Small intestine (tissue), 7 donors: ENCODE data around the gene CRELD2. TPM values are rescaled to one million over a fixed set of nuclear protein-coding genes. Genes with fewer than 3 reads are reported as not detected.
A peak's percentile ranks its signal among the peaks of the same experiment; 100 is the strongest.

ENCODE experiments used
- DNase-seq, 2 donors: peaks; one replicate each; pipeline versions ENCODE4 v3.0.0 to v3.0.0-alpha.2; 2013
- FAIRE-seq: peaks from 2 replicates; lab custom pipeline; 2012; peaks lifted over from hg19 to GRCh38; lab: Jason Lieb, UNC
- H3K27ac ChIP-seq, 3 donors: one replicate each; pipeline ENCODE4 v1.5.1; 2013; ENCODE audit warnings: low read length in 2 of 3, mild to moderate bottlenecking in 2 of 3, control low read depth in 1 of 3, inconsistent platforms in 1 of 3, low read depth in 1 of 3, moderate library complexity in 1 of 3
- H3K27me3 ChIP-seq, 3 donors: one replicate each; pipeline ENCODE4 v1.6.1; 2013; ENCODE audit warnings: low read length in 3 of 3, inconsistent platforms in 1 of 3; ENCODE audit not compliant: control insufficient read depth in 3 of 3, insufficient read depth in 3 of 3
- H3K36me3 ChIP-seq, 3 donors: one replicate each; pipeline ENCODE4 v1.6.1; 2013; ENCODE audit warnings: low read length in 3 of 3, inconsistent platforms in 1 of 3, low read depth in 1 of 3, mild to moderate bottlenecking in 1 of 3, moderate library complexity in 1 of 3; ENCODE audit not compliant: control insufficient read depth in 3 of 3, insufficient read depth in 2 of 3
- H3K4me1 ChIP-seq, 3 donors: one replicate each; pipeline ENCODE4 v1.6.1; 2013; ENCODE audit warnings: low read length in 2 of 3, inconsistent platforms in 1 of 3, low read depth in 1 of 3, mild to moderate bottlenecking in 1 of 3, moderate library complexity in 1 of 3; ENCODE audit not compliant: control insufficient read depth in 3 of 3, insufficient read depth in 2 of 3
- H3K4me3 ChIP-seq, 3 donors: one replicate each; pipeline ENCODE4 v1.5.1; 2013; ENCODE audit warnings: low read length in 3 of 3, control low read depth in 1 of 3, inconsistent platforms in 1 of 3, low read depth in 1 of 3, mild to moderate bottlenecking in 1 of 3, moderate library complexity in 1 of 3
- H3K9me3 ChIP-seq, 2 donors: one replicate each; pipeline ENCODE4 v1.6.1; 2013; ENCODE audit warnings: low read depth in 1 of 2, low read length in 1 of 2; ENCODE audit not compliant: control insufficient read depth in 2 of 2, insufficient read depth in 1 of 2
- WGBS, 3 donors: extraction: QIAGEN DNeasy Blood & Tissue Kit; methylation state at CpG; one replicate each; pipeline ENCODE4 v1.1.7; 2013; 5-methylcytosine and 5-hydroxymethylcytosine counted together
- polyA plus RNA-seq, 4 donors: library from polyadenylated mRNA; stranded (reverse) in 3 of 4; unstranded in 1 of 4; fragments of 200-250 nt in 3 of 4; fragments of 120-200 nt in 1 of 4; gene quantifications; one replicate each; pipeline versions ENCODE4 v1.2.1 to v1.2.3, GENCODE V29; 2013
- donor health status: healthy with polysubstance abuse.
- donor health status: control.
- donor health status: control.
- donor health status: Bipolar disorder and iron deficiency.
- donor health status: healthy.

The CRELD2 gene
- polyA plus RNA-seq, 4 donors: 11.9 to 107 (median 21.8) TPM

DNA sequence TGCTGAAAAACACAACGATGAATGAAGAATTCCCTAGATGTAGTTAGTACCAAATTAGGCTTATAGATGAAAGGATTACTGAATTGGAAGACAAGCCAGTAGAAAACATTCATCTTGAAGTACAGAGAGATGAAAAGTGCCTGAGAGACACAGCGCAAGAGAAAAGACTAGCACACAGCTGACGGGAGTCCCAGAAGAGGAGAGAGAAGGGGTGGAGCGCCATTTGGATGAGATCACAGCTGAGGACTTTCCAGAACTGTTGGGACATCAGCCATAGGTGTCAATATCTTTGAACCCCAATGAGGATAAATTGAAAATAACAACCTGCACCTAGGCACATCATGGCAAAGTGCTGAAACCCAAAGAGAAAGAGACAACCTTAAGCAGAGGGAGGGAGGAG is 25.4 kb upstream of the CRELD2 start:
- Histone ChIP-seq H3K9me3 (peaks cover 0 to 39% of the 10 kb centered on the region in 2 donors), H3K27ac (no peak overlapping the region), H3K27me3 (no peaks in the 10 kb centered on the region), H3K4me3 (no peak overlapping the region), H3K36me3 (peaks cover 0 to 20% (median 6%) of the 10 kb centered on the region in 3 donors), H3K4me1 (no peaks in the 10 kb centered on the region)
- FAIRE-seq: no peak
- WGBS, 3 donors: 94 to 98% (median 96%) methylated on average over 4 of the region's 4 CpGs
- DNase-seq: no peak

- 90 to 94% (median 94%) methylated on average over 8 of the region's 8 CpGs for WGBS, 3 donors
- no peak overlapping the region for H3K27ac ChIP-seq
- peaks cover 0 to 13% (median 2%) of the 10 kb centered on the region in 3 donors for H3K36me3 ChIP-seq
- FAIRE-seq (no peak), DNase-seq (no peak)
- H3K4me1 ChIP-seq: no peaks in the 10 kb centered on the region
- peaks cover 0 to 28% of the 10 kb centered on the region in 2 donors for H3K9me3 ChIP-seq
- no peak overlapping the region for H3K4me3 ChIP-seq
- no peaks in the 10 kb centered on the region for H3K27me3 ChIP-seq
Observed at GRCh38 chr22:49894322-49895054, 23.9 kb upstream of the CRELD2 start.

GRCh38 chr22:49896201-49896600 is 22.2 kb upstream of the CRELD2 start:
- Histone ChIP-seq H3K9me3 (peaks cover 0 to 11% of the 10 kb centered on the region in 2 donors), H3K27me3 (no peaks in the 10 kb centered on the region), H3K27ac (no peak overlapping the region), H3K4me1 (no peaks in the 10 kb centered on the region), H3K4me3 (no peak overlapping the region), H3K36me3 (peaks cover 0 to 24% (median 2%) of the 10 kb centered on the region in 3 donors)
- FAIRE-seq (no peak), DNase-seq (no peak)
- 92 to 95% (median 95%) methylated on average over 5 of the region's 5 CpGs for WGBS, 3 donors

GRCh38 chr22:49897015-49897684 is 21.3 kb upstream of the CRELD2 start:
- Histone ChIP-seq H3K4me3 (no peak overlapping the region), H3K27me3 (no peaks in the 10 kb centered on the region), H3K9me3 (peaks cover 0 to 11% of the 10 kb centered on the region in 2 donors), H3K27ac (no peak overlapping the region), H3K4me1 (no peaks in the 10 kb centered on the region), H3K36me3 (peaks cover 0 to 29% (median 2%) of the 10 kb centered on the region in 3 donors)
- 92 to 96% (median 96%) methylated on average over 8 of the region's 8 CpGs for WGBS, 3 donors
- no peak for FAIRE-seq
- DNase-seq: no peak

- peaks cover 4 to 40% (median 5%) of the 10 kb centered on the region in 3 donors for H3K36me3 ChIP-seq
- no peak for DNase-seq
- FAIRE-seq: no peak
Observed at GRCh38 chr22:49899530-49899929, 18.9 kb upstream of the CRELD2 start.

GRCh38 chr22:49900441-49901230 is 17.8 kb upstream of the CRELD2 start:
- FAIRE-seq (no peak), DNase-seq (peak in 1 of 2 donors; percentile 6)
- no peaks in the 10 kb centered on the region for H3K27me3 ChIP-seq
- 87 to 91% (median 89%) methylated on average over 30 of the region's 30 CpGs for WGBS, 3 donors
- H3K27ac ChIP-seq: no peak overlapping the region
- no peak overlapping the region for H3K4me3 ChIP-seq
- peaks cover 4 to 48% (median 5%) of the 10 kb centered on the region in 3 donors for H3K36me3 ChIP-seq
- no peaks in the 10 kb centered on the region for H3K9me3 ChIP-seq
- no peaks in the 10 kb centered on the region for H3K4me1 ChIP-seq

More at GRCh38 chr22:49899530-49899929, 18.9 kb upstream of the CRELD2 start:
- Histone ChIP-seq H3K9me3 (peaks cover 0 to 4% of the 10 kb centered on the region in 2 donors), H3K4me1 (no peaks in the 10 kb centered on the region), H3K4me3 (no peak overlapping the region), H3K27me3 (no peaks in the 10 kb centered on the region), H3K27ac (no peak overlapping the region)
- 83 to 90% (median 83%) methylated on average over 6 of the region's 6 CpGs for WGBS, 3 donors

DNA sequence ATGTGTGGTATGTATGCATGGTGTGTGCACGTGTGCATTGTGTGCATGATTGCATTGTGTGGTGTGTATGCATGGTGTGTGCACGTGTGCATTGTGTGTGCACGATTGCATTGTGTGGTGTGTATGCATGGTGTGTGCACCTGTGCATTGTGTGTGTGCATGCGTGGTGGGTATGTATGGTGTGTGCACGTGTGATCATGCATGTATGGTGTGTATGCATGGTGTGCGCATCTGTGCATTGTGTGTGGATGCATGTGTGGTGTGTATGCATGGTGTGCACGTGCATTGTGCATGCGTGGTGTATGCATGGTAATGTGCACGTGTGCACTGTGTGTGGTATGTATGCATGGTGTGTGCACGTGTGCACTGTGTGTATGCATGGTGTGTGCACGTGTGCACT is 17.0 kb upstream of the CRELD2 start:
- Histone ChIP-seq H3K4me3 (no peak overlapping the region), H3K9me3 (no peaks in the 10 kb centered on the region), H3K36me3 (peaks cover 4 to 50% (median 8%) of the 10 kb centered on the region in 3 donors), H3K4me1 (no peaks in the 10 kb centered on the region), H3K27ac (no peak overlapping the region), H3K27me3 (no peaks in the 10 kb centered on the region)
- no peak for FAIRE-seq
- 94 to 98% (median 96%) methylated on average over 11 of the region's 11 CpGs for whole genome bisulfite sequencing, 3 donors
- DNase-seq: no peak
